DND-41 (cell line): Measurements from ENCODE around the gene NDC80.

Experiments
- EZH2 ChIP-seq: IDR thresholded peaks from 3 replicates; pipeline ENCODE4 v1.6.1; 2012; ENCODE audit warnings: borderline replicate concordance, low read depth, mild to moderate bottlenecking, moderate library complexity, low read length, inconsistent platforms; ENCODE audit not compliant: severe bottlenecking
- TF ChIP-seq, protein P1 (sequence below): IDR thresholded peaks from 2 replicates; pipeline ENCODE4 v1.5.1; 2012; ENCODE audit warnings: borderline replicate concordance, low read length, moderate library complexity, mild to moderate bottlenecking; ENCODE audit not compliant: poor library complexity, severe bottlenecking; ENCODE audit errors: extremely low read depth

DNA sequence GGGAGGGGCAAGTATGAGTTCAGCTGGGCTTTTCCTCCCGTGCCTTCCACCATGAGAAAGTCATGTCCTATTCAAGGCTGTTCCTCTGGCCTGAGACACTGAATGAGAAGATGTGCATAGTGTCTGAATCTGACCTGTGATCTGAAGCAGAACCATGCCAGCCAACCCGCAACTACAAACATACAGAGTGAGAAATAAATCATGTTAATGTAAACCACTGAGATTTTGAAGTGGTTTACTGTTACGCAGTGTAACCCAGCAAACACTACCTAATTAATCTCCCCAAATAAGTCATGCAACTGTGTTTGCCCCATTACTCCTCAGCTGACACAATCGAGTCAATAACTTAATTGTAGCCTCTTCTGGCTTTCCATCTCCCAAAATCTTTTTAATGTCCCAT is 49.2 kb upstream of the NDC80 start:
- TF ChIP-seq, protein P1, sequence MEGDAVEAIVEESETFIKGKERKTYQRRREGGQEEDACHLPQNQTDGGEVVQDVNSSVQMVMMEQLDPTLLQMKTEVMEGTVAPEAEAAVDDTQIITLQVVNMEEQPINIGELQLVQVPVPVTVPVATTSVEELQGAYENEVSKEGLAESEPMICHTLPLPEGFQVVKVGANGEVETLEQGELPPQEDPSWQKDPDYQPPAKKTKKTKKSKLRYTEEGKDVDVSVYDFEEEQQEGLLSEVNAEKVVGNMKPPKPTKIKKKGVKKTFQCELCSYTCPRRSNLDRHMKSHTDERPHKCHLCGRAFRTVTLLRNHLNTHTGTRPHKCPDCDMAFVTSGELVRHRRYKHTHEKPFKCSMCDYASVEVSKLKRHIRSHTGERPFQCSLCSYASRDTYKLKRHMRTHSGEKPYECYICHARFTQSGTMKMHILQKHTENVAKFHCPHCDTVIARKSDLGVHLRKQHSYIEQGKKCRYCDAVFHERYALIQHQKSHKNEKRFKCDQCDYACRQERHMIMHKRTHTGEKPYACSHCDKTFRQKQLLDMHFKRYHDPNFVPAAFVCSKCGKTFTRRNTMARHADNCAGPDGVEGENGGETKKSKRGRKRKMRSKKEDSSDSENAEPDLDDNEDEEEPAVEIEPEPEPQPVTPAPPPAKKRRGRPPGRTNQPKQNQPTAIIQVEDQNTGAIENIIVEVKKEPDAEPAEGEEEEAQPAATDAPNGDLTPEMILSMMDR, result no peak
- TF ChIP-seq EZH2, result no peak
